Neural progenitor cell (in vitro differentiated cells): ENCODE data around the gene PYDC1. TPM values are rescaled to one million over a fixed set of nuclear protein-coding genes. Genes with fewer than 3 reads are reported as not detected.

Source experiments
- DNase-seq: peaks from one replicate; pipeline ENCODE4 v3.0.0-alpha.2; 2016; ENCODE audit warnings: low spot score
- H2AFZ ChIP-seq: fragments of 200-600 bp; sonication (generic); replicated peaks from 2 replicates; pipeline ENCODE4 v1.6.1; 2016; ENCODE audit warnings: antibody characterized with exemption
- H3F3A ChIP-seq: fragments of 200-600 bp; sonication (generic); 2 replicates; pipeline ENCODE4 v1.6.1; 2016; ENCODE audit warnings: antibody characterized with exemption, low read depth
- H3K27ac ChIP-seq: fragments of 200-600 bp; sonication (generic); 2 replicates; pipeline ENCODE4 v1.5.1; 2016; ENCODE audit warnings: mild to moderate bottlenecking
- H3K27me3 ChIP-seq: fragments of 200-600 bp; sonication (generic); 2 replicates; pipeline ENCODE4 v1.6.1; 2016; ENCODE audit warnings: mild to moderate bottlenecking, moderate library complexity
- H3K36me3 ChIP-seq: fragments of 200-600 bp; sonication (generic); 2 replicates; pipeline ENCODE4 v1.5.1; 2016
- H3K4me1 ChIP-seq: fragments of 200-600 bp; sonication (generic); 2 replicates; pipeline ENCODE4 v1.6.1; 2016; ENCODE audit warnings: mixed run types
- H3K4me2 ChIP-seq: fragments of 200-600 bp; sonication (generic); 2 replicates; pipeline ENCODE4 v1.6.1; 2016
- H3K4me3 ChIP-seq: fragments of 200-600 bp; sonication (generic); 2 replicates; pipeline ENCODE4 v1.5.1; 2016
- H3K79me2 ChIP-seq: fragments of 200-600 bp; sonication (generic); 2 replicates; pipeline ENCODE4 v1.6.1; 2016; ENCODE audit warnings: low read depth
- H3K9ac ChIP-seq: fragments of 200-600 bp; sonication (generic); 2 replicates; pipeline ENCODE4 v1.6.1; 2016
- H3K9me3 ChIP-seq: fragments of 200-600 bp; sonication (generic); 2 replicates; pipeline ENCODE4 v1.5.1; 2016; ENCODE audit warnings: low read depth
- H4K20me1 ChIP-seq: fragments of 200-600 bp; sonication (generic); 2 replicates; pipeline ENCODE4 v1.6.1; 2016; ENCODE audit warnings: low read depth
- H3K27ac Mint-ChIP-seq: 3 replicates; pipeline ENCODE4 v1.8.0; 2021; ENCODE audit warnings: mixed read lengths
- H3K27me3 Mint-ChIP-seq: 2 replicates; pipeline ENCODE4 v1.8.0; 2022; ENCODE audit warnings: low read depth, mild to moderate bottlenecking, inconsistent platforms, moderate library complexity, mixed read lengths; ENCODE audit not compliant: insufficient read depth
- H3K36me3 Mint-ChIP-seq: 3 replicates; pipeline ENCODE4 v1.8.0; 2021; ENCODE audit warnings: mixed read lengths
- H3K4me1 Mint-ChIP-seq: 3 replicates; pipeline ENCODE4 v1.8.0; 2021; ENCODE audit warnings: mixed read lengths
- H3K4me3 Mint-ChIP-seq: 3 replicates; pipeline ENCODE4 v1.8.0; 2021; ENCODE audit warnings: mild to moderate bottlenecking, moderate library complexity, mixed read lengths
- H3K9me3 Mint-ChIP-seq: 3 replicates; pipeline ENCODE4 v1.8.0; 2020; ENCODE audit warnings: mixed read lengths
- EZH2 ChIP-seq: fragments of 200-600 bp; sonication (generic); IDR thresholded peaks from 2 replicates; pipeline ENCODE4 v1.6.1; 2017; ENCODE audit warnings: antibody characterized with exemption, mild to moderate bottlenecking, moderate library complexity
- EZH2phosphoT487 ChIP-seq: fragments of 200-600 bp; sonication (generic); IDR thresholded peaks from 2 replicates; pipeline ENCODE4 v1.6.1; 2017; ENCODE audit warnings: antibody characterized with exemption
- total RNA-seq: library from RNA; depleted of rRNA; stranded (reverse); fragments of >200 nt; gene quantifications from 2 replicates; pipeline ENCODE4 v1.2.3, GENCODE V29; 2015; ENCODE audit warnings: low replicate concordance
- TF ChIP-seq, protein P1 (sequence below): fragments of 200-600 bp; sonication (generic); IDR thresholded peaks from 2 replicates; pipeline ENCODE4 v1.5.1; 2017; ENCODE audit warnings: antibody characterized with exemption, mild to moderate bottlenecking

Gene PYDC1
- total RNA-seq, 1 donor from 2014 or later: not detected

DNA sequence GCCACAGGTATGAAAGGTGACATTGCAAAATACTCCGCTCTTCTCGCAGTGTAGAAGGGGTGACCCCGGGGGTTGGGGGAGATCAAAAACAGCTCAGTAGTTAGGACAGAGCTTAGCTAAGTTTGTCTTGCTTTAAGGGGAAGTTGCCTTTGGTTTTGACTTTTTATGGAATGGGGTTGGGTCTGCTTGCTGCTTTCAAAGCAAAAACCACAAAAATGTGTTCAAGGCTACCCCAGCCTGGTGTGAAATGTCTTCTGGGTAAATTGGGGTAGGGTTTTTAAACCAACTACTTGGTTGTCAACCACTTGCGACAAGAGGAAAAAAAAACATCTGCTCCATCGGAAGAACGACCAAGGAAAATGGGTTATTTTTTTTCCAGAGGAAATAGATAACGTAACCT lies 30.8 kb downstream of the PYDC1 start:
- peaks cover 46% of the 10 kb centered on the region for H3K36me3 ChIP-seq
- H3K4me1 ChIP-seq: peaks cover 17% of the 10 kb centered on the region
- H3K4me2 ChIP-seq: no peak overlapping the region
- Mint-ChIP-seq H3K27me3 (peaks cover 25% of the 10 kb centered on the region), H3K4me3 (no peak overlapping the region), H3K9me3 (peaks cover 2% of the 10 kb centered on the region), H3K27ac (no peak overlapping the region), H3K4me1 (peaks cover 29% of the 10 kb centered on the region), H3K36me3 (peaks cover 86% of the 10 kb centered on the region)
- DNase-seq: no peak
- H3K79me2 ChIP-seq: peaks cover 100% of the 10 kb centered on the region
- H3K9ac ChIP-seq: no peak overlapping the region
- peaks cover 75% of the 10 kb centered on the region for H3F3A ChIP-seq
- no peaks in the 10 kb centered on the region for H3K9me3 ChIP-seq
- H2AFZ ChIP-seq: no peak overlapping the region
- no peak overlapping the region for H3K27ac ChIP-seq
- TF ChIP-seq EZH2 (no peak), EZH2phosphoT487 (no peak)
- TF ChIP-seq, protein P1, sequence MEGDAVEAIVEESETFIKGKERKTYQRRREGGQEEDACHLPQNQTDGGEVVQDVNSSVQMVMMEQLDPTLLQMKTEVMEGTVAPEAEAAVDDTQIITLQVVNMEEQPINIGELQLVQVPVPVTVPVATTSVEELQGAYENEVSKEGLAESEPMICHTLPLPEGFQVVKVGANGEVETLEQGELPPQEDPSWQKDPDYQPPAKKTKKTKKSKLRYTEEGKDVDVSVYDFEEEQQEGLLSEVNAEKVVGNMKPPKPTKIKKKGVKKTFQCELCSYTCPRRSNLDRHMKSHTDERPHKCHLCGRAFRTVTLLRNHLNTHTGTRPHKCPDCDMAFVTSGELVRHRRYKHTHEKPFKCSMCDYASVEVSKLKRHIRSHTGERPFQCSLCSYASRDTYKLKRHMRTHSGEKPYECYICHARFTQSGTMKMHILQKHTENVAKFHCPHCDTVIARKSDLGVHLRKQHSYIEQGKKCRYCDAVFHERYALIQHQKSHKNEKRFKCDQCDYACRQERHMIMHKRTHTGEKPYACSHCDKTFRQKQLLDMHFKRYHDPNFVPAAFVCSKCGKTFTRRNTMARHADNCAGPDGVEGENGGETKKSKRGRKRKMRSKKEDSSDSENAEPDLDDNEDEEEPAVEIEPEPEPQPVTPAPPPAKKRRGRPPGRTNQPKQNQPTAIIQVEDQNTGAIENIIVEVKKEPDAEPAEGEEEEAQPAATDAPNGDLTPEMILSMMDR: no peak
- peaks cover 100% of the 10 kb centered on the region for H4K20me1 ChIP-seq
- H3K4me3 ChIP-seq: no peak overlapping the region
- no peaks in the 10 kb centered on the region for H3K27me3 ChIP-seq

DNA sequence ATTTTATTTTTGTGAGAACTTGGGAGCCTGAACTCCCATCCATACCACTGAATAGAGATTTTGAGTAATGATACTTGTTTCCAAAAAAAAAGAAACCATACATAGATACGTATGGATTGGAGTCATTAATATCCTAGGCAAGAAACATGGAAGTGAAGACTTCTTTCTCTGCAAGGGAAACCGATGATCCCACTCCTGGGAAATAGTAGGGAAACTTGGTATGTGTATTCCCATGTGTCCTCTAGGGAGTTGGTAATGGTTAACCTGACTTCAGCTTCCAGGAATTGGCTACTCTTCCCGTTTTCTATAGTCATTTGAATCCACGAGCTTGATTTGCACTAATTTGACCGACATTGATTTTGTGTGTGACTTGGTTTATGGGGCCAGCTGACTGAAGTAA lies 31.6 kb downstream of the PYDC1 start:
- Histone ChIP-seq H3K9me3 (no peaks in the 10 kb centered on the region), H3K4me3 (no peak overlapping the region), H3K4me1 (peaks cover 17% of the 10 kb centered on the region), H3K27me3 (no peaks in the 10 kb centered on the region), H3K27ac (no peak overlapping the region), H3K79me2 (peaks cover 100% of the 10 kb centered on the region), H3K9ac (no peak overlapping the region), H2AFZ (no peak overlapping the region), H3F3A (peaks cover 73% of the 10 kb centered on the region), H3K36me3 (peaks cover 41% of the 10 kb centered on the region), H4K20me1 (peaks cover 97% of the 10 kb centered on the region), H3K4me2 (no peak overlapping the region)
- Mint-ChIP-seq H3K27me3 (peaks cover 29% of the 10 kb centered on the region), H3K9me3 (peaks cover 2% of the 10 kb centered on the region), H3K4me1 (peaks cover 31% of the 10 kb centered on the region), H3K4me3 (peak overlapping the region; percentile 33), H3K36me3 (peaks cover 81% of the 10 kb centered on the region), H3K27ac (no peak overlapping the region)
- TF ChIP-seq EZH2phosphoT487 (no peak), EZH2 (no peak)
- TF ChIP-seq, protein P1: no peak
- DNase-seq: no peak

DNA sequence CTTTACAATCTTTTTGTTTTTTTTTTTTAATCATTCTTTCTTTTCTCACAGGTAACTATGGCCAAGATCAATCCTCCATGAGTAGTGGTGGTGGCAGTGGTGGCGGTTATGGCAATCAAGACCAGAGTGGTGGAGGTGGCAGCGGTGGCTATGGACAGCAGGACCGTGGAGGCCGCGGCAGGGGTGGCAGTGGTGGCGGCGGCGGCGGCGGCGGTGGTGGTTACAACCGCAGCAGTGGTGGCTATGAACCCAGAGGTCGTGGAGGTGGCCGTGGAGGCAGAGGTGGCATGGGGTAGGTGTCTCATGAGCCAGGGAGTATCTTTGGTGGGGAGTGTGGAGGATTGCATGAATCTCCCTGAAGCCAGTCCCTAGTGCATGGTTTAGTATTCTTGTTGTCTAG lies 32.0 kb downstream of the PYDC1 start:
- Mint-ChIP-seq H3K4me3 (peak overlapping the region; percentile 14), H3K4me1 (peaks cover 31% of the 10 kb centered on the region), H3K9me3 (peaks cover 2% of the 10 kb centered on the region), H3K27me3 (peaks cover 29% of the 10 kb centered on the region), H3K36me3 (peaks cover 76% of the 10 kb centered on the region), H3K27ac (no peak overlapping the region)
- H3K9ac ChIP-seq: no peak overlapping the region
- no peak overlapping the region for H3K27ac ChIP-seq
- peaks cover 17% of the 10 kb centered on the region for H3K4me1 ChIP-seq
- no peak for DNase-seq
- peaks cover 93% of the 10 kb centered on the region for H4K20me1 ChIP-seq
- H3K36me3 ChIP-seq: peaks cover 37% of the 10 kb centered on the region
- H3F3A ChIP-seq: peaks cover 69% of the 10 kb centered on the region
- H3K79me2 ChIP-seq: peaks cover 99% of the 10 kb centered on the region
- H3K4me3 ChIP-seq: no peak overlapping the region
- H3K9me3 ChIP-seq: no peaks in the 10 kb centered on the region
- no peak overlapping the region for H2AFZ ChIP-seq
- no peak for TF ChIP-seq EZH2
- TF ChIP-seq EZH2phosphoT487: no peak
- TF ChIP-seq, protein P1: no peak
- H3K4me2 ChIP-seq: no peak overlapping the region
- H3K27me3 ChIP-seq: no peaks in the 10 kb centered on the region
